ENCODE results near the gene DGKE. TPM values are rescaled to one million over a fixed set of nuclear protein-coding genes. Genes with fewer than 3 reads are reported as not detected.

DGKE gene
- total RNA-seq (2021) (8.5 to 9.4 TPM (median 9.3 TPM) in 3 replicates), Bru-seq, nascent RNA (percentile 76 among the genes with signal in this experiment)
- long read RNA-seq, experiment 1, full-length matches to known transcripts = 9 of 24 reads
- long read RNA-seq, experiment 1, partial matches to known transcripts = 8 of 24 reads
- long read RNA-seq, experiment 1, other reads (novel, unspliced or antisense) = 7 of 24 reads
- long read RNA-seq, experiment 2, partial matches to known transcripts = 0 of 8 reads
- long read RNA-seq, experiment 2, other reads (novel, unspliced or antisense) = 8 of 8 reads
- long read RNA-seq, experiment 3, partial matches to known transcripts = 0 of 1 reads
- long read RNA-seq, experiment 3, other reads (novel, unspliced or antisense) = 1 of 1 reads

- Mint-ChIP-seq H3K4me1 (peaks cover 54% of the 10 kb centered on the region), H3K9me3 (peaks cover 4% of the 10 kb centered on the region; the same call in 1 of the 2 replicates), H3K27ac (no peak within 1 kb of the TSS), H3K27me3 (ENCODE audit: low read depth) (peaks cover 19% of the 10 kb centered on the region), H3K4me3 (peak within 1 kb of the TSS; percentile 83), H3K36me3 (peaks cover 9% of the 10 kb centered on the region)
- ATAC-seq (peak; percentile 92), DNase-seq (ENCODE audit: low spot score) (peak; percentile 98)
- ChIA-PET CTCF (interaction anchor here (0.7 to 4.3 kb wide), 3 partner anchors 14 to 334 kb away, joined by 3 to 36 read pairs (median 5); no protein-coding TSS in a partner anchor), POLR2A (no interaction called here)
- TF ChIP-seq PRRX2 (CRISPR knock-in tag; IDR thresholded peaks at IDR 0.05) (no peak), ESRRA (CRISPR knock-in tag; IDR thresholded peaks at IDR 0.05; ENCODE audit: borderline replicate concordance) (0 out of 2 replicates have a peak, but pooled peaks have one; percentile 38), ZNF232 (CRISPR knock-in tag; IDR thresholded peaks at IDR 0.05) (peak; percentile 90), SMAD3 (CRISPR knock-in tag; IDR thresholded peaks at IDR 0.05; ENCODE audit: borderline replicate concordance) (peak; percentile 45; the same call in 1 of the 2 replicates), ZNF138 (CRISPR knock-in tag; conservative IDR thresholded peaks at IDR 0.05) (no peak), ZNF263 (CRISPR knock-in tag; IDR thresholded peaks at IDR 0.05; ENCODE audit: low read depth) (no peak), MYBL2 (CRISPR knock-in tag; IDR thresholded peaks at IDR 0.05) (peak; percentile 56), USF1 (CRISPR knock-in tag; IDR thresholded peaks at IDR 0.05) (no peak), FOXP4 (CRISPR knock-in tag; IDR thresholded peaks at IDR 0.05) (peak; percentile 95), ETV6 (CRISPR knock-in tag; IDR thresholded peaks at IDR 0.05) (peak; percentile 86), FOXK1 (CRISPR knock-in tag; IDR thresholded peaks at IDR 0.05) (peak; percentile 73; the same call in 1 of the 2 replicates), ARID4B (CRISPR knock-in tag; IDR thresholded peaks at IDR 0.05; ENCODE audit: borderline replicate concordance) (peak; percentile 46; the same call in 1 of the 2 replicates), ELF4 (CRISPR knock-in tag; IDR thresholded peaks at IDR 0.05; ENCODE audit: low read depth) (0 out of 2 replicates have a peak, but pooled peaks have one; percentile 80), FOXP1 (CRISPR knock-in tag; IDR thresholded peaks at IDR 0.05; ENCODE audit: borderline replicate concordance) (peak; percentile 67), ZBTB43 (CRISPR knock-in tag; IDR thresholded peaks at IDR 0.05) (0 out of 2 replicates have a peak, but pooled peaks have one; percentile 10), HMGXB4 (CRISPR knock-in tag; IDR thresholded peaks at IDR 0.05) (peak; percentile 88), IRF1 (CRISPR knock-in tag; IDR thresholded peaks at IDR 0.05) (peak; percentile 76; the same call in 1 of the 2 replicates), PREB (CRISPR knock-in tag; IDR thresholded peaks at IDR 0.05; ENCODE audit: borderline replicate concordance) (no peak), ZNF317 (CRISPR knock-in tag; IDR thresholded peaks at IDR 0.05; ENCODE audit: borderline replicate concordance, low read depth) (no peak), SP1 (CRISPR knock-in tag; conservative IDR thresholded peaks at IDR 0.05) (peak; percentile 83; the same call in 1 of the 2 replicates), JUN (CRISPR knock-in tag; IDR thresholded peaks at IDR 0.05) (no peak; the same call in 1 of the 2 replicates), MAX (CRISPR knock-in tag; IDR thresholded peaks at IDR 0.05) (no peak; the same call in 1 of the 2 replicates), NFATC4 (CRISPR knock-in tag; IDR thresholded peaks at IDR 0.05) (no peak)
These were observed at the start of gene DGKE, which contains the start of gene C17orf67 for GRCh38 chr17:56833809-56834379. TSS of gene DGKE (plus strand) at chr17:56834151. CDS start at chr17:56834796, 645 bp downstream. TSS of gene C17orf67 (minus strand) at chr17:56833920. CDS start at chr17:56815810, 18,110 bp downstream.

Data from WTC11 (cell line).